ENCODE measurements around the gene CCDC50.

The CCDC50 gene

DNA sequence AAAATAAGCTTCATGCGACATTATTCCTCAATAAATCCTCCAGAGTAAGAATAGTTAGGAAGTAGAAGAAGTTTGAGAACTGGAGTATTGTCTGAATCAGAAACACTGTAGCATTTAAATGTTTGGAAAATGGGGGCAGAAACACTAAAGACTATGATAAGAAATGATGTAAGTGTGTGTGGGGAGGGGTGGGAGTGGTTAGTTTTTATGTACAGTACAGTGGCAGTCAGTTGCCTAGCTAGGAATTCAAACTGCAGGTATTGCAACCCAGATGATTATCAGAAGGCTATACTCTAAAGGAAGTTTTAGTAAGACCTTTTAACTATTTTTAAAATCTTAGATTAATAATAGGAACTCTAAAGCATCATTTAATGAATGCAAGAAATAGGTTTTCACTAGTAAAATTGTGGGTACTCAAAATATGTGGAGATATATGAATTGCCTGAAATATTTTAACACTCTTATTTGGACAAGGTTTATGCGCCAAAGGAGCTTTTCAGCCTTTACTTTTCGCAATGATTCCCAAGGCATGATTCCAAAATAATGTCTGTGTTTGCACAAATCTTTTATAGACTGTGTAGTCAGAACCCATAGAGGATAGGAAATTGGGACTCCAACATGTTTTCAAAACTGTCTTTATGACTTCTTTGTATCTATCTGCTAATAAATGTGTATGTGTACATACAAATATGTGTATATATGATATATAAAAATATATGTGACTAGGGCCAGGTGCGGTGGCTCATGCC lies 8.0 kb upstream of the CCDC50 start:
- Histone ChIP-seq H3K4me1 (ENCODE audit: control insufficient read depth, insufficient read depth, low read length) (no peaks in the 10 kb centered on the region), H3K9ac (ENCODE audit: low read length) (no peak overlapping the region), H3K4me3 (ENCODE audit: low read depth, low read length) (no peak overlapping the region), H3K27me3 (ENCODE audit: control insufficient read depth, insufficient read depth, low read length) (no peaks in the 10 kb centered on the region), H3K27ac (ENCODE audit: low read depth, low read length) (no peak overlapping the region), H3K36me3 (ENCODE audit: control insufficient read depth, insufficient read depth, low read length) (no peaks in the 10 kb centered on the region), H3K9me3 (ENCODE audit: control insufficient read depth, insufficient read depth, low read depth, low read length) (no peaks in the 10 kb centered on the region)

DNA sequence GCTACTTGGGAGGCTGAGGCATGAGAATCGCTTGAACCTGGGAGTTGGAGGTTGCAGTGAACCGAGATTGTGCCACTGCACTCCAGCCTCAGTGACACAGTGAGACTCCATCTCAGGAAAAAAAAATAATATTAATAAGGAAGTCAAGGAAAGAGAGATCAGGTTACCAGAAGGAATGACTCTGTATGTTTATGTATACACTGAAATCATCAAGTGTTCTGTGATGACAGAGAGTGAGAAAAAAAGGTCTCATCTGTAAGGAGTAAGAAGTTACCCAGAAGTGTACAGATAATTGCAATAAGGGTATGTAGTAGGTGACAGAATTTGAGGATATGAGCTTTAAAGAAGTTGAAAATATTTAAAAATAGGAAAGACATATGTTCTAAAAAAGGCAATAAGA lies 4.3 kb upstream of the CCDC50 start:
- no peak overlapping the region for H3K4me3 ChIP-seq (ENCODE audit: low read depth, low read length)
- H3K9ac ChIP-seq (ENCODE audit: low read length): no peak overlapping the region
- H3K27ac ChIP-seq (ENCODE audit: low read depth, low read length): no peak overlapping the region
- no peaks in the 10 kb centered on the region for H3K9me3 ChIP-seq (ENCODE audit: control insufficient read depth, insufficient read depth, low read depth, low read length)
- H3K27me3 ChIP-seq (ENCODE audit: control insufficient read depth, insufficient read depth, low read length): peaks cover 15% of the 10 kb centered on the region
- no peaks in the 10 kb centered on the region for H3K36me3 ChIP-seq (ENCODE audit: control insufficient read depth, insufficient read depth, low read length)
- peaks cover 10% of the 10 kb centered on the region; the same call in 1 of the 2 replicates for H3K4me1 ChIP-seq (ENCODE audit: control insufficient read depth, insufficient read depth, low read length)

DNA sequence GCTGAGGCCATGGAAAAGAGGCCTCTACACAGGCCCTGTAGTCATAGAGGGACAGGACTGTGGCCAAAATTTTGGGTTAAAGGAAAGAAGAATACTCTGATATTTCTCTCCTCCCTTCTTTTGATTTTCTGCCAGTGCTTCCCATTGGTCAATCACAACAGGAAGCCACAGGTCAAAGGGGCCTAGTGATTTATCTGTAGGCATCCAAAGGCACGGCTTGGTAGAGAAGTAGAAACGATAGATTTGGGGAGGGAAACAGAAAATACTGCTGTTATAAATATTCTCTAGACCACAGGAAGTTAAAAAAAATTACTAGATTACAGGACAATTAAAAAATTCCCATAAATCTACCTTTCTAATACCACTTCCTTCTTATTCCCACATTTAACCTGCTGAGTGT lies 1.7 kb upstream of the CCDC50 start:
- Histone ChIP-seq H3K36me3 (ENCODE audit: control insufficient read depth, insufficient read depth, low read length) (no peaks in the 10 kb centered on the region), H3K9ac (ENCODE audit: low read length) (no peak overlapping the region), H3K27ac (ENCODE audit: low read depth, low read length) (no peak overlapping the region), H3K27me3 (ENCODE audit: control insufficient read depth, insufficient read depth, low read length) (peaks cover 15% of the 10 kb centered on the region), H3K4me1 (ENCODE audit: control insufficient read depth, insufficient read depth, low read length) (peaks cover 27% of the 10 kb centered on the region; the same call in 1 of the 2 replicates), H3K4me3 (ENCODE audit: low read depth, low read length) (no peak overlapping the region), H3K9me3 (ENCODE audit: control insufficient read depth, insufficient read depth, low read depth, low read length) (no peaks in the 10 kb centered on the region)

DNA sequence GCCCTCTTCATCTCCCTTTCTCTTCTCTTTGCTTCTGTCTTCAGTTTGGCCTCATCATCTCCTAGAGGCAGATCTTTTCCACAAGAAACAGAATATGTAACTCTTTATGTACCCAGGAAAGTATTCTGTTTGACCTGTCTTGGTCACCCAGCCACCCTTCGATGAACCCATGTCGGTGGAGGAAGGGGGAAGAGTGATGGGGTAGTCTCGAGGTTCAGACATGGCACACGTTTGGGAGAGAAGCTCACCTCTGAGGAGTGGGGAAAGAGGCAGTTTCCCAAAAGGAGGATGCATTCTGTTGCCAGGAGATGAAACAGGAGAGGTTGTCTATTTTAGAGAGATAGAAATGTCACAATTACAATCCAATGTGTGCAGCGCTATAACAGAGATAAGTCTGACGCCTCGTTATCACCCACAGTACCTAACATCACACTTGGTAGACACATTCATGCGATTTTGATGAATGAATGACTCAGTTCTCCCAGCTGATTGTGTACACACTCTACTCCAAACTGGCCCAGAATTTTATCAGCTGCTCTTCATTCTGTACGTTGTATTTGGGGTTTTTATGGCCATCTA lies 722 bp upstream of the CCDC50 start:
- H3K27me3 ChIP-seq (ENCODE audit: control insufficient read depth, insufficient read depth, low read length): peaks cover 15% of the 10 kb centered on the region

DNA sequence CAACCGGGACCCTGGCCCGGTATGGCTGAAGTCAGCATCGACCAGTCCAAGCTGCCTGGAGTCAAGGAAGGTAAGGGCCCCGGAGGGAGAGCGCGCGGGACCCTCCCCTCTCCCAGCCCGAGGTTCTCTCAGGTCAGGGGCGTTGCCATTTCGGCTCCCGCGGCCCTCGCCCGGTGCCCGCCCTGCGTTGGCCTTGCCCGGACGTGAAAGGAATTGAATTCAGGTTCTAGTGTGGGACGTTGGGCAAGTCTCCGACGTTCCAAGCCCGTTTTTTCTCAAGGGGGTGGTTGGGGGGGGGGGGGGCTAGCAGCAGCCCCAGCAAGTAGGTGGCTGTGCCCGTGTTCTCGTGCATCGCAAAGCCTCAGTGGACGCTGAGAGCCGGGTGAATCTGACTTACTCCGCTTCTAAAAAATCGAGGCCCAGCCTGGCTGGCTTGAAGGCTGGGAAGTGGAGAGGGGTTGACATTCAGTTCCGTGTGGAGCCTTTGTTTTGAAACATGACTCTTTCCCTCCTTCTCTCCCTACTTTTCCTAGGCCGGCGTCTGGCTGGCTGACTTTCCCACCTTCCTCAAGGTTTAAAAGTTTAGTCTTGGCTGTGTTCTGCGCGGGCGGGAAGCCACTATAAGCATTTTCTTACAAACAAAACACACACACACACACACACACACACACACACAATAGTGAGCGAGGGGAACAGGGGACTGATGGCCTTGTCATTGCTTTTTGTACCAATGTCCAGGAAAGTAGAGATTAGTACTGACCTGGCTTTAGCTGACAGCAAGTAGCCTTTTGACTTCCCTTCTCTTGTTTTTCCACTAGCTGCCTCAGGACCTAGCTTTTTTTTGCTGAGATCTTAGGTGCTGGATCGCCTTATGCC lies 698 bp downstream of the CCDC50 start, which contains the start of gene UTS2B:
UTS2B (minus strand) TSS at position 873 of the 876 bp plus-strand sequence. CDS start 48,337 bp downstream, outside the sequence.
- Histone ChIP-seq H3K36me3 (ENCODE audit: control insufficient read depth, insufficient read depth, low read length) (no peaks in the 10 kb centered on the region), H3K4me3 (ENCODE audit: low read depth, low read length) (peak within 1 kb of the TSS; percentile 64), H3K27ac (ENCODE audit: low read depth, low read length) (peak within 1 kb of the TSS; percentile 54; the same call in 1 of the 2 replicates), H3K4me1 (ENCODE audit: control insufficient read depth, insufficient read depth, low read length) (peaks cover 33% of the 10 kb centered on the region; the same call in 1 of the 2 replicates), H3K9ac (ENCODE audit: low read length) (peak within 1 kb of the TSS; percentile 66), H3K9me3 (ENCODE audit: control insufficient read depth, insufficient read depth, low read depth, low read length) (no peaks in the 10 kb centered on the region), H3K27me3 (ENCODE audit: control insufficient read depth, insufficient read depth, low read length) (peaks cover 15% of the 10 kb centered on the region)

More for the DNA sequence above, 722 bp upstream of the CCDC50 start:
- Histone ChIP-seq H3K4me1 (ENCODE audit: control insufficient read depth, insufficient read depth, low read length) (peaks cover 27% of the 10 kb centered on the region; the same call in 1 of the 2 replicates), H3K9ac (ENCODE audit: low read length) (peak overlapping the region; percentile 66), H3K9me3 (ENCODE audit: control insufficient read depth, insufficient read depth, low read depth, low read length) (no peaks in the 10 kb centered on the region), H3K27ac (ENCODE audit: low read depth, low read length) (no peak overlapping the region), H3K4me3 (ENCODE audit: low read depth, low read length) (peak overlapping the region; percentile 64), H3K36me3 (ENCODE audit: control insufficient read depth, insufficient read depth, low read length) (no peaks in the 10 kb centered on the region)

DNA sequence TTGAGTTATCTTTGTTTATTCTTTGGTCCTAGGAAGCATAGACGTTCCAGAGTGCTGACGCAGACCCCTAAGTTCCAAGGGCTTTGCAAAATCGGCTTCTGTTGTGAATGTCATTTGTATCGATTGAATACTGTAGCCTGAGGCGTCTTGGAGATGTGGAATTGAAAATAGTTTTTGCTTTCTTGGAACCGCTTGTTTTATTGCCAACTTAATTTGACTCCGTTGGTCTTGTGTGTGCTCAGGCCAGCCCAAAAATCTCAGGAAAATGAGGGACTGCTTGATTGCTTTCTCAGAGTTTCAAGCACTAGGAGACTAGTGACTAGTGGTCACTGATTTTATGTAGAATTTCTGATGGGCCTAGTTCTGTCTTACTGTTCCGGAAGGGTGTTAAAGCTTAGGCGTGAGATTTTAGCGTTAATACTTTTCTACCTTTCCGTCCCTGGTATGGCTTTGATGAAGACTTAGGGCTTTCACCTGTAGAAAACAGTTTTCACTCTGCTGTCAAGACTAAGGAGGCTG lies 1.4 kb downstream of the CCDC50 start:
- H3K4me1 ChIP-seq (ENCODE audit: control insufficient read depth, insufficient read depth, low read length): peaks cover 33% of the 10 kb centered on the region; the same call in 1 of the 2 replicates

DNA sequence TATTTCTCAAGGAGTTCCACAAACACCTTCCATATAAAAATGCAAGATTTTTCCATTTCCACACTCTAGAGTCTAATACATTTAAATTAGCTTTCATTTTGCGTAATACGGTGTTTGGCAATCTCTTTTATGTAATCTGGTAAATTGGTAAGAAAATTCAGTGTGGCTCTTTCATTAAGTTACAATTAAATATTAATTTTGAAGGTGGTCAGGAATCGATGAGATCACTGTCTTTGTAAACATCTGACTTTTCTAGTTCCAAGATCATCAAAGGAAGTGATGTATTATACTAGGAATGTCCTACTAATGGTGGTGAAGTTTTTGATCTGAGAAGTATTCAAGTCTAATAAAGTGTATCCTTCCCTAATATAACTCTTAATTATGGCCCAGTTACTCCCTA lies 2.2 kb downstream of the CCDC50 start:
- Histone ChIP-seq H3K36me3 (ENCODE audit: control insufficient read depth, insufficient read depth, low read length) (no peaks in the 10 kb centered on the region), H3K4me3 (ENCODE audit: low read depth, low read length) (peak overlapping the region; percentile 64; the same call in 1 of the 2 replicates), H3K27me3 (ENCODE audit: control insufficient read depth, insufficient read depth, low read length) (peaks cover 15% of the 10 kb centered on the region), H3K9ac (ENCODE audit: low read length) (no peak overlapping the region), H3K27ac (ENCODE audit: low read depth, low read length) (no peak overlapping the region), H3K4me1 (ENCODE audit: control insufficient read depth, insufficient read depth, low read length) (peaks cover 33% of the 10 kb centered on the region; the same call in 1 of the 2 replicates), H3K9me3 (ENCODE audit: control insufficient read depth, insufficient read depth, low read depth, low read length) (no peaks in the 10 kb centered on the region)

More for the DNA sequence above, 1.4 kb downstream of the CCDC50 start:
- Histone ChIP-seq H3K9ac (ENCODE audit: low read length) (peak overlapping the region; percentile 66), H3K4me3 (ENCODE audit: low read depth, low read length) (peak overlapping the region; percentile 64), H3K27ac (ENCODE audit: low read depth, low read length) (no peak overlapping the region), H3K9me3 (ENCODE audit: control insufficient read depth, insufficient read depth, low read depth, low read length) (no peaks in the 10 kb centered on the region), H3K36me3 (ENCODE audit: control insufficient read depth, insufficient read depth, low read length) (no peaks in the 10 kb centered on the region), H3K27me3 (ENCODE audit: control insufficient read depth, insufficient read depth, low read length) (peaks cover 15% of the 10 kb centered on the region)

DNA sequence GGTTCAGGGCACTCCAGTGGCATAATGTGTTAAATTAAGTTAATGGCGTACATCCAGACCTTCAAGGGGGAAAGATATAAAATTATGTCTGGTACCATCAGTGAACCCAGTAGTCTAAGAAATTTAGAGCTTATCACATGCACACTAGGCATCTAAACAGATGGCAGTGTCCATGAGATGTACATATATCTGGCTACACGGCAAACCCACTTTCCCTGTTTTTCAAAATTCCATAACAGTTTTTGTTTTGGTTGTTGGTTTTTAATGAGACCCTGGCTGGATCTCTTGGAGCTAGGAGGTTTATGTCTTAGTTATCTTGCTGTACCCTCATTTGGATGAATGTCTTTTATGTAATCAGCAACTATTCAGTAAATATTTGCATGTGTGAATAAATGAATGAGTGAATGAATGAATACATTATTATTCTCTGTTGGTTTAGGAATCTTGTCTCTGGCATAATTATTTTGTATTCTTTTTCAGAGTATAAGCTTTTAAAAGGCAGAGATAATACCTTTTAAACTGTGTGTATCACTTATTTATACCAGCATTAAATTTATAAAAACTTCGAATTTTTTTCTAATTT lies 4.2 kb downstream of the CCDC50 start:
- Histone ChIP-seq H3K27me3 (ENCODE audit: control insufficient read depth, insufficient read depth, low read length) (peaks cover 6% of the 10 kb centered on the region), H3K27ac (ENCODE audit: low read depth, low read length) (no peak overlapping the region), H3K9ac (ENCODE audit: low read length) (no peak overlapping the region), H3K4me3 (ENCODE audit: low read depth, low read length) (no peak overlapping the region), H3K9me3 (ENCODE audit: control insufficient read depth, insufficient read depth, low read depth, low read length) (no peaks in the 10 kb centered on the region), H3K4me1 (ENCODE audit: control insufficient read depth, insufficient read depth, low read length) (peaks cover 29% of the 10 kb centered on the region; the same call in 1 of the 2 replicates), H3K36me3 (ENCODE audit: control insufficient read depth, insufficient read depth, low read length) (no peaks in the 10 kb centered on the region)

DNA sequence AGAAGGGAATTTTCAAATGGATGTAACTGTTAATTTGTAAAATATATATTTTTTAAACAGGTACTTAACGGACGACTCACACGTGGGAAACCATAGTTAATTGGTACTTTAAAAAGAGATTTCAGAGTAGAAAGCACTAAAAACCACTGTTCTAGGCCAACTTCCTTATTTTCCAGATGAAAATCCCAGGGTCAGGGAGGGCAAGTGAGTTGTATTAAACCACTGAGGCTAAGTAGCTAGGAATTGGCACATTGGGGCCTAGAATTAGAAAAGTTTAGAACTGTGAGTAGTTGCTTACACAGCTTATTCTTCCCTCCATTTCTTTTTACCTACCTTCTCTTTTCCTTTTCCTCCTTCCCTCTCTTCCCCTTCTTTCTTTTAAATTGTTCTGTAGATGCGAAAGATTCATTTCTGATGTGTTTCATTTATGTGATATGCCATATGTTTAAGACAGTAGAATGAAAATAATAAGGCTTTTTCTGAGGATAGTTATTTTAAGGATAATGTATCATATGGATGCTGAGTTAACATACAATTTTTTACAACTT lies 5.2 kb downstream of the CCDC50 start:
- Histone ChIP-seq H3K4me1 (ENCODE audit: control insufficient read depth, insufficient read depth, low read length) (peaks cover 23% of the 10 kb centered on the region; the same call in 1 of the 2 replicates), H3K9me3 (ENCODE audit: control insufficient read depth, insufficient read depth, low read depth, low read length) (no peaks in the 10 kb centered on the region), H3K27ac (ENCODE audit: low read depth, low read length) (no peak overlapping the region), H3K36me3 (ENCODE audit: control insufficient read depth, insufficient read depth, low read length) (no peaks in the 10 kb centered on the region), H3K4me3 (ENCODE audit: low read depth, low read length) (no peak overlapping the region), H3K27me3 (ENCODE audit: control insufficient read depth, insufficient read depth, low read length) (no peaks in the 10 kb centered on the region), H3K9ac (ENCODE audit: low read length) (no peak overlapping the region)

DNA sequence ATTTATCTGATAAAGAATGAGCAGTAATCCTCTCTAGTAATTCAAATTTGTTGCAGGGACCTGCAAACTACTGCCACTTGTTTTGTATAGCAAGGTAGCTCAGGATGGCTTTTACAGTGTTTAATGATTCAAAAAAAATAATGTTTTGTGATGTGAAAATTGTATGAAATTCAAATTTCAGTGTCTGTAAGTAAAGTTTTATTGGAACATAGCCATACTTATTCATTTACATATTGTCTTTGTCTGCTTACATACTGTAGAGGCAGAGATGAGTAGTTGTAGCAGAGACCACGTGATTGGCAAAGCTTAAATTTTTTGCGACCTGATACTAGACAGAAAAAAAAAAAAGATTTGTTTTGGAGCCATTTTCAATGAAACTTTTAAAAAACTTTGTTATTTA lies 7.6 kb downstream of the CCDC50 start:
- Histone ChIP-seq H3K9me3 (ENCODE audit: control insufficient read depth, insufficient read depth, low read depth, low read length) (no peaks in the 10 kb centered on the region), H3K27ac (ENCODE audit: low read depth, low read length) (no peak overlapping the region), H3K4me3 (ENCODE audit: low read depth, low read length) (no peak overlapping the region), H3K36me3 (ENCODE audit: control insufficient read depth, insufficient read depth, low read length) (no peaks in the 10 kb centered on the region), H3K4me1 (ENCODE audit: control insufficient read depth, insufficient read depth, low read length) (peaks cover 11% of the 10 kb centered on the region; the same call in 1 of the 2 replicates), H3K27me3 (ENCODE audit: control insufficient read depth, insufficient read depth, low read length) (no peaks in the 10 kb centered on the region), H3K9ac (ENCODE audit: low read length) (no peak overlapping the region)
